ENCODE measurements around the gene ELSPBP1. TPM values are rescaled to one million over a fixed set of nuclear protein-coding genes. Genes with fewer than 3 reads are reported as not detected.
"Not testable (repeated sequence)": the region's sequence is repeated elsewhere in the genome, so short reads cannot be mapped to it uniquely, and the experiment has no call there.

Gene ELSPBP1
- not detected in 2 replicates for total RNA-seq (2021)
- Bru-seq, nascent RNA = not detected
- BruChase-seq, experiment 1, labeled RNA remaining after a 2-hour chase = not detected
- BruChase-seq, experiment 2, labeled RNA remaining after a 6-hour chase = not detected
- long read RNA-seq = 0 reads

DNA sequence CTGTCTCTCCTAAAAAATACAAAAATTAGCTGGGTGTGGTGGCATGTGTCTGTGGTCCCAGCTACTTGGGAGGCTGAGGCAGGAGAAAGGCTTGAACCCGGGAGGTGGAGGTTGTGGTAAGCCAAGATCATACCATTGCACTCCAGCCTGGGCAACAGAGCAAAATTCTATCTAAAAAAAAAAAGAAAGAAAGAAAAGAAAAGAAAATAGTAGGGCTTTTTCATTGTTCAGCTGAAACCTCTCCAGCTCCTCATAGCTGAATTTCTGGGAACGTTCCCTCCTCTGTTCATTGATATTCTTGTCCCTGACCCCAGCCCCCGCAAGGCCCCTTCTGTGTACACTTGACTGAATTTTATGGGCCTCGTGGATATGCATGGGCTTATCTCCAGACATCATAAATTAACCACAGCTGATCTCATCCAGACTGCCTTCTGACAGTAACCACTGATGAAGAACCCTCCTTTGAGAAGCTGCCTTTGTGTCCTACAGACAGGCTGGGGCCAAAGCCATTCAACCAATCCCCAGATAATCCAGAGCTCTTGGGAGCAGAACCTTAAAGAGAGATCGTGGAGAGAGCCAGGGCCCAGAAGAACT lies at the start of gene ELSPBP1:
Gene ELSPBP1, plus strand, starts transcription at position 424 of the 594 bp plus-strand sequence. CDS start 14,036 bp downstream, outside the sequence.
- BruUV-seq (replicated peaks) = no TSS peak

GRCh38 chr19:47949852-47950521 lies 44.4 kb upstream of the ELSPBP1 start:
- H2AFZ ChIP-seq; BruUV-seq (replicated peaks); H3K9me3 ChIP-seq (ENCODE audit: insufficient read depth, low read depth); intact Hi-C loops (cut with micrococcal nuclease; ENCODE audit: unreplicated experiment); POLR2A ChIA-PET (ENCODE audit: unreplicated experiment); H3K4me1 ChIP-seq (replicated peaks; ENCODE audit: insufficient read depth); H3K9me2 ChIP-seq (ENCODE audit: insufficient read depth); H3F3A ChIP-seq (ENCODE audit: insufficient read depth, low read depth); H3K4me3 ChIP-seq; H4K20me1 ChIP-seq (ENCODE audit: insufficient read depth); H3K79me2 ChIP-seq (ENCODE audit: low read depth); CTCF ChIA-PET; H3K4me2 ChIP-seq; H3K27me3 ChIP-seq (ENCODE audit: insufficient read depth, low read depth); H3K27ac ChIP-seq; H3K36me3 ChIP-seq (ENCODE audit: low read depth): not testable (repeated sequence)
- TF ChIP-seq, protein P1, sequence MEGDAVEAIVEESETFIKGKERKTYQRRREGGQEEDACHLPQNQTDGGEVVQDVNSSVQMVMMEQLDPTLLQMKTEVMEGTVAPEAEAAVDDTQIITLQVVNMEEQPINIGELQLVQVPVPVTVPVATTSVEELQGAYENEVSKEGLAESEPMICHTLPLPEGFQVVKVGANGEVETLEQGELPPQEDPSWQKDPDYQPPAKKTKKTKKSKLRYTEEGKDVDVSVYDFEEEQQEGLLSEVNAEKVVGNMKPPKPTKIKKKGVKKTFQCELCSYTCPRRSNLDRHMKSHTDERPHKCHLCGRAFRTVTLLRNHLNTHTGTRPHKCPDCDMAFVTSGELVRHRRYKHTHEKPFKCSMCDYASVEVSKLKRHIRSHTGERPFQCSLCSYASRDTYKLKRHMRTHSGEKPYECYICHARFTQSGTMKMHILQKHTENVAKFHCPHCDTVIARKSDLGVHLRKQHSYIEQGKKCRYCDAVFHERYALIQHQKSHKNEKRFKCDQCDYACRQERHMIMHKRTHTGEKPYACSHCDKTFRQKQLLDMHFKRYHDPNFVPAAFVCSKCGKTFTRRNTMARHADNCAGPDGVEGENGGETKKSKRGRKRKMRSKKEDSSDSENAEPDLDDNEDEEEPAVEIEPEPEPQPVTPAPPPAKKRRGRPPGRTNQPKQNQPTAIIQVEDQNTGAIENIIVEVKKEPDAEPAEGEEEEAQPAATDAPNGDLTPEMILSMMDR (conservative IDR thresholded peaks at IDR 0.05) = peak; percentile 78
- peak in 1 of 2 experiments; percentile 10 for DNase-seq

More for the DNA sequence above, at the start of gene ELSPBP1:
- CTCF ChIA-PET = no interaction called here
- TF ChIP-seq, protein P1 (conservative IDR thresholded peaks at IDR 0.05) = no peak
- no peak for TF ChIP-seq EZH2 (IDR thresholded peaks at IDR 0.05; ENCODE audit: low read depth)
- POLR2A ChIA-PET (ENCODE audit: unreplicated experiment) = no interaction called here
- peaks cover 49% of the 10 kb centered on the region for H3K27me3 ChIP-seq (ENCODE audit: insufficient read depth, low read depth)
- H3F3A ChIP-seq (ENCODE audit: insufficient read depth, low read depth) = no peaks in the 10 kb centered on the region
- H3K36me3 ChIP-seq (ENCODE audit: low read depth) = no peaks in the 10 kb centered on the region
- no peak within 1 kb of the TSS for H2AFZ ChIP-seq
- intact Hi-C loops (cut with micrococcal nuclease; ENCODE audit: unreplicated experiment) = no loop called here
- no peak within 1 kb of the TSS for H3K4me2 ChIP-seq
- H3K4me3 ChIP-seq = no peak within 1 kb of the TSS
- H3K9me2 ChIP-seq (ENCODE audit: insufficient read depth) = no peaks in the 10 kb centered on the region; the same call in 1 of the 2 replicates
- H3K27ac ChIP-seq = no peak within 1 kb of the TSS
- H3K9me3 ChIP-seq (ENCODE audit: insufficient read depth, low read depth) = 0 out of 2 replicates have a peak, but pooled peaks cover 3% of the 10 kb centered on the region
- H3K79me2 ChIP-seq (ENCODE audit: low read depth) = no peaks in the 10 kb centered on the region
- no peak for DNase-seq
- H4K20me1 ChIP-seq (ENCODE audit: insufficient read depth) = no peaks in the 10 kb centered on the region
- no peaks in the 10 kb centered on the region for H3K4me1 ChIP-seq (replicated peaks; ENCODE audit: insufficient read depth)

GRCh38 chr19:47952132-47952531 lies 42.3 kb upstream of the ELSPBP1 start:
- H3K27me3 ChIP-seq (ENCODE audit: insufficient read depth, low read depth); H4K20me1 ChIP-seq (ENCODE audit: insufficient read depth); H3K9me3 ChIP-seq (ENCODE audit: insufficient read depth, low read depth); POLR2A ChIA-PET (ENCODE audit: unreplicated experiment); H3K27ac ChIP-seq; H3K9me2 ChIP-seq (ENCODE audit: insufficient read depth); H3F3A ChIP-seq (ENCODE audit: insufficient read depth, low read depth); CTCF ChIA-PET; H3K4me1 ChIP-seq (replicated peaks; ENCODE audit: insufficient read depth); H3K36me3 ChIP-seq (ENCODE audit: low read depth); H3K79me2 ChIP-seq (ENCODE audit: low read depth); H3K4me2 ChIP-seq; H2AFZ ChIP-seq; BruUV-seq (replicated peaks); DNase-seq; intact Hi-C loops (cut with micrococcal nuclease; ENCODE audit: unreplicated experiment); H3K4me3 ChIP-seq: not testable (repeated sequence)

DNA sequence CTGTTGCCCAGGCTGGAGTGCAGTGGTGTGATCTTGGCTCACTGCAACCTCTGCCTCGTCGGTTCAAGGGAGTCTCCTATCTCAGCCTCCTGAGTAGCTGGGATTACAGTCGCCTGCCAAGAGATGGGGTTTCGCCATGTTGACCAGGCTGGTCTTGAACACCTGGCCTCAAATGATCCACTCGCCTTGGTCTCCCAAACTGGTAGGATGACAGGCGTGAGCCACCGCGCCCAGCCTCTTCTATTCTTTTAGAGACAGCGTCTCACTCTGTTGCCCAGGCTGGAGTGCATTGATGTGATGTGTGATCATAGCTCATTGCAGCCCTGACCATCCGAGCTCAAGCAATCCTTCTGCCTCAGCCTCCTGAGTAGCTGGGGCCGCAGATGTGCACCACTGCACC lies 38.5 kb upstream of the ELSPBP1 start:
- H3K79me2 ChIP-seq (ENCODE audit: low read depth); H3K9me2 ChIP-seq (ENCODE audit: insufficient read depth); H3K4me3 ChIP-seq; H3K9me3 ChIP-seq (ENCODE audit: insufficient read depth, low read depth); intact Hi-C loops (cut with micrococcal nuclease; ENCODE audit: unreplicated experiment); BruUV-seq (replicated peaks); H2AFZ ChIP-seq; H3K4me2 ChIP-seq; H4K20me1 ChIP-seq (ENCODE audit: insufficient read depth); H3K27ac ChIP-seq; CTCF ChIA-PET; H3K4me1 ChIP-seq (replicated peaks; ENCODE audit: insufficient read depth); H3K36me3 ChIP-seq (ENCODE audit: low read depth); H3F3A ChIP-seq (ENCODE audit: insufficient read depth, low read depth); POLR2A ChIA-PET (ENCODE audit: unreplicated experiment): not testable (repeated sequence)
- peak in 1 of 2 experiments; percentile 6 for DNase-seq
- peaks cover 13% of the 10 kb centered on the region for H3K27me3 ChIP-seq (ENCODE audit: insufficient read depth, low read depth)
